Prostate gland (tissue), 2 donors: ENCODE measurements around the gene NFIX. TPM values are rescaled to one million over a fixed set of nuclear protein-coding genes. Genes with fewer than 3 reads are reported as not detected.

Experiments used
- DNase-seq: peaks from one replicate; pipeline ENCODE4 v3.0.0-alpha.2; 2019; ENCODE audit warnings: low spot score
- H3K27ac ChIP-seq, 2 donors: fragments of 200-600 bp; sonication (generic); 2 replicates each; pipeline ENCODE4 v1.5.1; 2017 to 2019
- H3K27me3 ChIP-seq: fragments of 200-600 bp; sonication (generic); replicated peaks from 2 replicates; pipeline ENCODE4 v1.5.1; 2019; ENCODE audit not compliant: insufficient read depth
- H3K36me3 ChIP-seq, 2 donors: fragments of 200-600 bp; sonication (generic); 1 replicate in 1 of 2; 2 replicates in 1 of 2; pipeline versions ENCODE4 v1.5.1 to v1.8.1; 2017 to 2019
- H3K4me1 ChIP-seq: fragments of 200-600 bp; sonication (generic); replicated peaks from 2 replicates; pipeline ENCODE4 v1.5.1; 2019
- H3K4me3 ChIP-seq, 2 donors: fragments of 200-600 bp; sonication (generic); 2 replicates each; pipeline ENCODE4 v1.5.1; 2017 to 2019
- H3K9me3 ChIP-seq: fragments of 200-600 bp; sonication (generic); 2 replicates; pipeline ENCODE4 v1.5.1; 2017
- POLR2A ChIP-seq: fragments of 450-650 bp; IDR thresholded peaks from one replicate; pipeline ENCODE4 v1.6.1; 2016; ENCODE audit warnings: antibody characterized with exemption, mild to moderate bottlenecking
- POLR2AphosphoS5 ChIP-seq: sonication (generic); formaldehyde crosslinking; IDR thresholded peaks from one replicate; pipeline ENCODE4 v1.6.1; 2017; ENCODE audit warnings: antibody characterized with exemption
- WGBS: methylation state at CpG from one replicate; pipeline ENCODE4 v1.1.5; 2018; 5-methylcytosine and 5-hydroxymethylcytosine counted together
- intact Hi-C: fragments of 100-400 bp; cut with DNase I; formaldehyde crosslinking; loops from one replicate; pipeline ENCODE4 v1.14.2; 2022
- total RNA-seq, 2 donors: library from RNA; depleted of rRNA; stranded (reverse); fragments of >200 nt; gene quantifications; one replicate each; pipeline ENCODE4 v1.1.0, GENCODE V29; 2016
- TF ChIP-seq, protein P1 (sequence below), 4 experiments: fragments of 200-600 bp in 2 of 4; fragments of 450-650 bp in 2 of 4; sonication (generic) in 2 of 4; IDR thresholded peaks; 1 replicate in 3 of 4; 2 replicates in 1 of 4; pipeline ENCODE4 v1.5.1; 2016 to 2019; ENCODE audit warnings: antibody characterized with exemption in 4 of 4, mild to moderate bottlenecking in 2 of 4, moderate library complexity in 2 of 4

The NFIX gene
- total RNA-seq, 2 donors from 2014 or later: 185 to 286 TPM

DNA sequence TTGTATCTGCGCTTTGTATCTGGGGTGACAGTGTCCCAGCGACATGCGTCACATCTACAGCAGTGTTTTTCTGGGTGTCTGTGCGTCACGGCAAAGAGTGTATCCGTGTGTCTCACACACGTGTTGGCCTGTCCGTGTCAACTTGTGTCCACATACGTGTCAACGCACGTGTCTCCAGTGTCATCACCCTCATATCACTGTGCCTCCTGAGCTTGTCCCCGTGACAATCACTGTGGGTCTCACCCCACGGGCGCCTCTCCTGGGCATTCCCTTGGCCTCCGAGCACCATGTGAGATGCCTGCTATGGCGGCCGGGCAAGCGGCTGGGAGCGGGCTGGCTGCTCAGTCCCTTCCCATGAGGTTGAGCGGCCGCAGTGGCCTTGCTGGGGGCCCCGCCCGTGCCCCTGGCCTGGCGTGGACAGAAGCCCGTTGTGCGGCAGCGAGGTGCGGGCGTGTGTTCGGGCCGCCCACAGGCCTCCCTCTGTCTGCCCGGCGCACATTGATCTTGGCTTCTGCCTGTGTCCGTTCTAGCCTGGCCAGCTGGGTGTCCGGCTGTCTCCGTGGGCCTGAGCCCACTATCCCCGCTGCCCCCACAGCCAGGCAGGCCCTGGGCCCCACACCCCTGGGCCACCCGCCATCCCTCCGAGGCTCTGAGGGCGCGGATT lies 6.4 kb downstream of the NFIX start:
- 11% methylated on average over 39 of the region's 41 CpGs for WGBS
- intact Hi-C loops: no loop called here
- DNase-seq: no peak
- peak overlapping the region; percentile 96 to 97 for H3K27ac ChIP-seq
- H3K36me3 ChIP-seq: no peaks in the 10 kb centered on the region
- peak overlapping the region; percentile 27 for H3K4me3 ChIP-seq
- H3K9me3 ChIP-seq: no peaks in the 10 kb centered on the region
- H3K4me1 ChIP-seq: peaks cover 53% of the 10 kb centered on the region
- no peaks in the 10 kb centered on the region for H3K27me3 ChIP-seq
- peak; percentile 10 for TF ChIP-seq POLR2AphosphoS5
- TF ChIP-seq, protein P1, sequence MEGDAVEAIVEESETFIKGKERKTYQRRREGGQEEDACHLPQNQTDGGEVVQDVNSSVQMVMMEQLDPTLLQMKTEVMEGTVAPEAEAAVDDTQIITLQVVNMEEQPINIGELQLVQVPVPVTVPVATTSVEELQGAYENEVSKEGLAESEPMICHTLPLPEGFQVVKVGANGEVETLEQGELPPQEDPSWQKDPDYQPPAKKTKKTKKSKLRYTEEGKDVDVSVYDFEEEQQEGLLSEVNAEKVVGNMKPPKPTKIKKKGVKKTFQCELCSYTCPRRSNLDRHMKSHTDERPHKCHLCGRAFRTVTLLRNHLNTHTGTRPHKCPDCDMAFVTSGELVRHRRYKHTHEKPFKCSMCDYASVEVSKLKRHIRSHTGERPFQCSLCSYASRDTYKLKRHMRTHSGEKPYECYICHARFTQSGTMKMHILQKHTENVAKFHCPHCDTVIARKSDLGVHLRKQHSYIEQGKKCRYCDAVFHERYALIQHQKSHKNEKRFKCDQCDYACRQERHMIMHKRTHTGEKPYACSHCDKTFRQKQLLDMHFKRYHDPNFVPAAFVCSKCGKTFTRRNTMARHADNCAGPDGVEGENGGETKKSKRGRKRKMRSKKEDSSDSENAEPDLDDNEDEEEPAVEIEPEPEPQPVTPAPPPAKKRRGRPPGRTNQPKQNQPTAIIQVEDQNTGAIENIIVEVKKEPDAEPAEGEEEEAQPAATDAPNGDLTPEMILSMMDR (IDR thresholded peaks at IDR 0.05): no peak

DNA sequence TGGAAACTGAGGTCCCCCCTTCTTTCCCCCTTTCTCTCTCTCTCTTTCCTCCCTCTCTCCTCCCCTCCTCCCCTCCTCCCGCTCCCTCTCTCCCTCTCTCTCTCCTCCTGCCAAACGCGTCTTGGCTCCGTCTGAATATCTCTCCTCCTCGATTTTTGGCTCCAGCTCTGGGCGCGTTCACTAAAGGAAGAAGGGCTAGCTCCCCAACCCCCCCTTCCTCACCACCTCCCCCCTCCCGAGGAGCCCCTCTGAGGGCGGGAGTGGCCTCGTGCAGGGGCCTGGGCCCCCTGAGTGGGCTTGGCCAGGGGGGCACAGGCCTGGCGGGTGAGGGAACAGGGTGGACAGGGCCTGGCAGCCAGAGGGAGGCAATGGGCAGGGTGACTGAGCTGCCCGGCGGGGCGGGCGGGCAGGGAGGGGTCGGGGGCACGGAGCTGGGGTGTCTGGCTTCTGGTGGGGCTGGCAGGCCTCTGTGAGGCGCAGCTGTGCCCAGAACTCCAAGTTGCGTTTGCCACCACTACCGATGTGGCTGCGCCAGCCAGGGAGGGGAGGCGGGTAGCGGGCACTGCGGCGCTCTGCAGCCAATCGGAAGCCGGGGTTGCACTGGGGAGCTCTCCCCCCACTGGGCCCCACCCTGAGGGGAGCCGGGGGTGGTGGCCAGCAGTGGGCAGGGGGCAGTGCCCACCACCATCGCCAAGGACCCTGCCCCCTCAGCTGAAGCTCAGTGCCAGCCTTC lies 7.1 kb downstream of the NFIX start:
- DNase-seq: peak; percentile 87
- TF ChIP-seq, protein P1 (IDR thresholded peaks at IDR 0.05): peak in 2 of 4 experiments; percentile 8 to 18
- TF ChIP-seq POLR2AphosphoS5 (no peak), POLR2A (peak; percentile 40)
- Histone ChIP-seq H3K27ac (peak overlapping the region; percentile 96 to 97), H3K36me3 (no peaks in the 10 kb centered on the region), H3K9me3 (no peaks in the 10 kb centered on the region), H3K27me3 (no peaks in the 10 kb centered on the region), H3K4me3 (peak overlapping the region; percentile 27), H3K4me1 (peaks cover 60% of the 10 kb centered on the region)
- intact Hi-C loops: no loop called here
- WGBS: 19% methylated on average over 25 of the region's 29 CpGs

DNA sequence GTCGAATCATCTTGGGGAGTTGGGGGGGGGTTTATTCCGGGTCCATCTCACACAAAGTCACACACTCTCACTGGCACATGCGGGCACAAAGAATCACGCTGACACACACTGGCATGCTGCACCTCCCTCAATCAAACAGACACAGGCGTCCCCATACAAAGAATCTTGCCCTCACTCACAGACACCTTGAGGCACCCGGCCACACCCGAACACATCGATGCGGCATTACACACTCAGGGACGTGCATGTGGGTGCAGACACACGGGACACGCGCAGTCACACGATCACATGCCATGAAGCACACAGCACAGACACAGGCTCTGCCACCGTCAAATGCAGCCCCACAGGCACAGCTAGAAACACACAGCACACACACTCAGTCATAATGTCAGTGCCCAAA lies 7.8 kb downstream of the NFIX start:
- intact Hi-C loops: no loop called here
- TF ChIP-seq, protein P1 (IDR thresholded peaks at IDR 0.05): no peak
- TF ChIP-seq POLR2A (no peak), POLR2AphosphoS5 (no peak)
- no peak for DNase-seq
- Histone ChIP-seq H3K4me3 (peak overlapping the region; percentile 27), H3K4me1 (peaks cover 66% of the 10 kb centered on the region), H3K27ac (peak overlapping the region; percentile 96 to 97), H3K27me3 (no peaks in the 10 kb centered on the region), H3K36me3 (no peaks in the 10 kb centered on the region), H3K9me3 (no peaks in the 10 kb centered on the region)
- WGBS: 27% methylated on average over 15 of the region's 15 CpGs

DNA sequence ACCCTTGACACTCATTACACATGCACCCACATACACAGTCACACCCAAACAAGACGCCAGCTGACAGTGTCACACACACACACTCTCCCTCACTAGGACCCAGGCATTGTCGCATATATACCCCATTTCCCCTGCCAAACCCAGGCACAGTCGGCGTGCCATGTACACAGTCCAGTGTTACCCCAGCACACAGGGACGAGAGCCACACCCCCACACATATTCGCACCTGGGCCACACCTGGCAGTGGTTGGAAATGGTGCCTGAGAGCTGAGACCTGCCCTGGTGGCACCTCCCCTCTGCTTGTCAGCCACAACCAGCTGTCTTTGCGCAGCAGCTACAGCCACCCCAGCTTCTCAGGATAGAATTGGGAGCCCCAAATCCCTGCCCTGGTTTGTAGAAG lies 9.0 kb downstream of the NFIX start:
- Histone ChIP-seq H3K4me3 (no peak overlapping the region), H3K9me3 (no peaks in the 10 kb centered on the region), H3K4me1 (peaks cover 67% of the 10 kb centered on the region), H3K36me3 (no peaks in the 10 kb centered on the region), H3K27ac (peak overlapping the region; percentile 96 to 97), H3K27me3 (no peaks in the 10 kb centered on the region)
- intact Hi-C loops: no loop called here
- WGBS: 43% methylated on average over 7 of the region's 7 CpGs
- no peak for DNase-seq
- TF ChIP-seq, protein P1 (IDR thresholded peaks at IDR 0.05): no peak
- TF ChIP-seq POLR2A (peak; percentile 32), POLR2AphosphoS5 (no peak)

DNA sequence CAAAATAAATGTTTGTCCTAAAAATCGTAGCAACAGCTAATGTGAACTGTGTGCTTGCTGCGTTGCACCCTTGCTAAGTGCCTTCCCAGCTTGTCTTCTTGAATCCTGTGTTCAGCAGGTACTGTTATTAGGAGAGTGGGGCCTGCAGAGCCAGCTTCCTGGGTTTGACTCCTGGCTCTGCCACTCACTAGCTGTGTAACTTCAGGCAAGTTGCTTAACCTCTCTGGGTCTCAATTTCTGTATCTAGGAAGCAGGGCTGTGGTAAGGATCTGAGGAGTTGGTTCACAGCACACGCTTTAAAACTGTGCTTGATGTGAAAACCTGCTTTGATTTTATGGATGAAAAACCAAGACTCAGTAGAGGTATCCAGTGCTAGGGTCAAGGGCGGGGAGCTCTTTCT lies 10.0 kb downstream of the NFIX start:
- DNase-seq: no peak
- H3K27ac ChIP-seq: peak overlapping the region; percentile 96 to 97
- peaks cover 68% of the 10 kb centered on the region for H3K4me1 ChIP-seq
- H3K27me3 ChIP-seq: no peaks in the 10 kb centered on the region
- H3K4me3 ChIP-seq: no peak overlapping the region
- H3K9me3 ChIP-seq: no peaks in the 10 kb centered on the region
- no peaks in the 10 kb centered on the region for H3K36me3 ChIP-seq
- 48% methylated on average over 4 of the region's 4 CpGs for WGBS
- intact Hi-C loops: no loop called here
- TF ChIP-seq POLR2A (no peak), POLR2AphosphoS5 (no peak)
- TF ChIP-seq, protein P1 (IDR thresholded peaks at IDR 0.05): no peak
